Measurements from ENCODE around the gene NODAL. TPM values are rescaled to one million over a fixed set of nuclear protein-coding genes. Genes with fewer than 3 reads are reported as not detected.

Gene NODAL
- total RNA-seq, 2 experiments from 2014 or later = not detected

DNA sequence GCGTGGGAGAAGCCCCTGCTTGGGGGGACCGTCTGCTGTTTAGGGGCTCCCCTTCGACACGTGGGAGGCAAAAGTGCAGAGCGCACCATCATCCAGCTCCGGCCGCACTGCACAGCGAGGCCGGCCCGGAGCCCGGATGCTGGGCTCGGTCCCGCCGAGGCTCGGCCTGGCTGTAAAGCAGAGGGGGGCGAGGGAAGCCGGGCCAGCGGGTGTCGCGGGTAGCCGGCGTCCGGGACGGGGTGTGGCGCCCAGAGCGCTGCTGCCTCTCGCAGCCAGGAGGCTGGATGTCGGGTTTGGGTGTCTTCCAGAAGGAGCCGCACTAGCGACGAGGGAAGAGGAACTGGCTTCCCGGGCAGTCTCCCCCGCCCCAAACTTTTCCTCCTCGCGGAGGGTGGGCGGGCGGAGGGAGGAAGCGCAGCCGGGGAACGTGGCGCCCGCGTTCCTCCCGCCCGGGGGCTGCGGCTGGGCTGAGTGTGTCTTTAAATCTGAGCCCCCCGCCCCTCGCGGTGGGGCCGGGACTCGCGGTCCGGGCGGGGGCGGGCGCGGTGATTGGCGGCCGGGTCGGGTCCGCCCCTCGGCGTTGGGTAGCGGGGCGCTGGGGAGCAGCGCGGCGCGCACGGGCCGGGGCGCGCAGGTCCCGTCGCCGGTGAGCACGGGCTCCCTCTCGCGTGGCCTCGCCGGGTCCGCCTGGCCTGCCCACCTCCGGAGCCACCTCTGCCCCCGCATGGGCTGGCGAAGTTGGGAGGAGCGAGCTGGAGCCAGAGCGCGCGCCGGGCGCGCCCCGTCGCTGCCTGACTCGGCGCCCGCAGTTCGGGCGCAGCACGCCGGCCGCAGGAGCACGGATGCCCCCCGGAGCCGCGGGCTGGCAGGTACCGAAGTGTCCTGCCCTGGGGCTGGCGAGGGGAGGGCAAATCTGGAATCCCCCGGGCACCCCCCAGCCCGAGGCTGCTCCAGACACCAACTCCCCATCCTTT, 37.0 kb upstream of the NODAL start, which contains the start of gene PALD1:
TSS of gene PALD1 (plus strand) at position 577 of the 974 bp plus-strand sequence. CDS start 47,185 bp downstream, outside the sequence.
- peak; percentile 49 for DNase-seq
- Mint-ChIP-seq H3K27me3 (peaks cover 10% of the 10 kb centered on the region), H3K36me3 (no peaks in the 10 kb centered on the region), H3K9me3 (no peaks in the 10 kb centered on the region), H3K4me1 (ENCODE audit: low read depth) (peaks cover 32% of the 10 kb centered on the region), H3K27ac (peak within 1 kb of the TSS; percentile 55), H3K4me3 (peak within 1 kb of the TSS; percentile 65)
- ChIA-PET POLR2A (no interaction called here), CTCF (interaction anchor here (0.5 to 4.8 kb wide), 3 partner anchors 17 to 73 kb away, joined by 3 to 23 read pairs (median 3); no protein-coding TSS in a partner anchor)
- intact Hi-C loops (cut with micrococcal nuclease) = loop anchor here (5.0 kb wide), 2 partner anchors 76 to 339 kb away; partner anchors contain the start of genes EIF4EBP2 and SGPL1

DNA sequence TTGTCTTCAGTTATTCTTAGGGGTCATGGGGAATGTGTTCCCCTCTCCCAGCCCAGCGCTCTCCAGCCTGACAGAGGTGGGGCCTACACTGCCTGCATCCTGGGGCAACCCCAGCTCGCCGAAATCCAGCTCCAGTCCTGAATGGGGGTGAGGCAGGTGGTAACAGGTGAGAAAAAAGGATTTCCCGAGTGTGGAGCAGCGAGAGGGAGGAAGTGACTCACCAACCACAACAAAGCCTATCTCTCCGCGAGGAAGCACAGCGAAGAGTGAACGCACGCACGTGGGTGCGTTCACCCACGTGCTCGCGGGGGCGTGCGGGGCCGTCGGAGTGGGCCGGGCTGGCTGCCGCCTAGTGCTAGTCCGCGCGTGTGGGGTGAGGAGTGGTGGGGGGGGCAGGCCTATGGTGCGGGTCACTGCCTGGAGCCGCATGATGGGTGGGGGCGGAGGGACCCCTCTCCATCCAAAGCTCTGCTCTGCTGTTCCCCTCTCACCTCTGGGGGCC, 36.2 kb upstream of the NODAL start:
- Mint-ChIP-seq H3K9me3 (no peaks in the 10 kb centered on the region), H3K4me3 (peak overlapping the region; percentile 65), H3K4me1 (ENCODE audit: low read depth) (peaks cover 32% of the 10 kb centered on the region), H3K36me3 (no peaks in the 10 kb centered on the region), H3K27me3 (peaks cover 10% of the 10 kb centered on the region), H3K27ac (peak overlapping the region; percentile 55)
- ChIA-PET CTCF (interaction anchor here (1.2 to 4.8 kb wide), 3 partner anchors 16 to 74 kb away, joined by 3 to 23 read pairs (median 3); no protein-coding TSS in a partner anchor), POLR2A (no interaction called here)
- peak; percentile 84 for DNase-seq
- intact Hi-C loops (cut with micrococcal nuclease) = loop anchor here (5.0 kb wide), 2 partner anchors 75 to 340 kb away; partner anchors contain the start of genes EIF4EBP2 and SGPL1

DNA sequence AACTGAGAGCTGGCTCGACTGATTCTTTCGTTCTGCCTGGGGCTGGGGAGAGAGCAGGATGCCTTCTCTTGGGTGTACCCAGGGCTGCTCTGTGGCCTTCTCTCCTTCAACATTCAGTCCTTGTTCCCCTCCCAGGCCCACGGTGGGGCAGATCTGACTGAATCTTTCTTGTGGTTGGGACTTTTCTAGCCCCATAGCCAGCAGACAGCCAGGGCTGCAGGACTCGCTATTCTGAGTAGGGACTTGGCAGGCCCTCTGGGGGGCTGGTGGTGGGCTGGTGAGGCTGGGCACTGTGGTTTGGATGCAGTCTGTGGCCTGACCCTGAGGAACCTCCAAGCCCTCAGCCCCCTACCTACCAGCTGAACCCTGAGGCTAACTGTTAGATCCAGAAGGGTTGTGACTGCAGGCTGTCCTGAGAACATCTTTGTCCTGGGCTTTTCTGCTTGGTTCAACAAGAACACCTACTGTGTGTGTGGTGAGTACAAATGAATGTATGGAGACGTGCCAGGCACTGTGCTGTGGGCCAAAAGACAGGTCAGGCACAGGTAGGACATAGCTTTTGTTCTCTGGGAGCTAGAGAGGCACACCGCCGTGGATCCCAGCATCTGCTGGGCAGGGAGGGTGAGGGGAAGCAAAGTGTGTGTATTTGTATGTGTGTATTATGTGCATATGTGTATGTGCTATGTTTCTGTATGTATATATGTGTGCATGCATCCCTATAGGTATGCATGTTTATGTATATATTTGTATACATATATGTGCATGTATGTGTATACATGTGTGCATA, 35.0 kb upstream of the NODAL start:
- POLR2A ChIA-PET = interaction anchor here (0.6 kb wide), 1 partner anchor 112 kb away, joined by 5 read pairs; no protein-coding TSS in a partner anchor
- Mint-ChIP-seq H3K4me1 (ENCODE audit: low read depth) (peaks cover 32% of the 10 kb centered on the region), H3K36me3 (no peaks in the 10 kb centered on the region), H3K9me3 (no peaks in the 10 kb centered on the region), H3K27me3 (peaks cover 10% of the 10 kb centered on the region), H3K4me3 (no peak overlapping the region), H3K27ac (no peak overlapping the region)
- intact Hi-C loops (cut with micrococcal nuclease) = loop anchor here (5.0 kb wide), 2 partner anchors 74 to 341 kb away; partner anchors contain the start of genes EIF4EBP2 and SGPL1
- CTCF ChIA-PET = interaction anchor here (1.2 to 4.8 kb wide), 2 partner anchors 15 to 74 kb away, joined by 3 to 23 read pairs; no protein-coding TSS in a partner anchor
- no peak for DNase-seq

DNA sequence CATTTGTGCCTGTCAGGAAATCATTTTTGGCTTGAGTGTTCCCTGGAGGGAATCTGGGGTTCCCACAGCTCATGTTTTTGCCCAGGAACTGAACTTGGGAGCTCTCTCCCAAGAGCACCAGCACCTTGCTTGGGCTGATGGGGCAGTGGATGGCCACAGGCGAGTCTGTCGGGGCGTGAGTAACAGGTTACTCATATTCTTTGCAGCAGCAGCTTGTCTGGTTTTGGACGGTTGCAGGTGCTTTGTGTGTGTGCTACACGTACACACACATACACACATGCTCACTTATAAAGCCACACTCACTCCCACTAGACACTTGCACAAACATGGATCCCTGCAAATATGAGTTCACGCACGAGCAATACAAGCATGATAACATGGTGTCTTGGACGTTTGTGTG, 34.2 kb upstream of the NODAL start:
- H3K27me3 Mint-ChIP-seq = peaks cover 10% of the 10 kb centered on the region
- H3K4me3 Mint-ChIP-seq = no peak overlapping the region
- peaks cover 30% of the 10 kb centered on the region for H3K4me1 Mint-ChIP-seq (ENCODE audit: low read depth)
- CTCF ChIA-PET = interaction anchor here (1.1 to 4.8 kb wide), 2 partner anchors 14 to 19 kb away, joined by 3 to 23 read pairs; no protein-coding TSS in a partner anchor
- POLR2A ChIA-PET = no interaction called here
- H3K27ac Mint-ChIP-seq = peak overlapping the region; percentile 24
- H3K36me3 Mint-ChIP-seq = no peaks in the 10 kb centered on the region
- DNase-seq = no peak
- H3K9me3 Mint-ChIP-seq = no peaks in the 10 kb centered on the region
- intact Hi-C loops (cut with micrococcal nuclease) = loop anchor here (5.0 kb wide), 2 partner anchors 73 to 342 kb away; partner anchors contain the start of genes EIF4EBP2 and SGPL1

DNA sequence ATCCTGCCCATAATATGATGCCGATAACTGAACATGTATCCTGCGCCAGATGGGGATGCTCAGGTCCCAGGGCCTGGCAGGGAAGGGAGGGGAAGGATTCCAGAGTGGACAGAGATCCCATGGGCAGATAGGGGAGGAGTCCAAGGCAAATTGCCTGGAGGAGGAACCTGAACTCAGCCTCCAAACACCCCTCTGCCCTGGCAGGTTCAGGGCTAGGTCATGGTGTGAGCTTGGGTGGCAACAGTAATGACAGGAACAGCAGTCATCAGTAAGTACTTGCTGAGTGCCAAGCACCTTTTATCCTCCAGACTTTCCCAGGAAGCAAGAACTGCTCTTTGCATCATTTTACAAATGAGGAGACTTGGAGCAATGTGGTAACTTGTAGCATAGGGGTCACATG, 33.3 kb upstream of the NODAL start:
- Mint-ChIP-seq H3K27ac (no peak overlapping the region), H3K4me1 (ENCODE audit: low read depth) (peaks cover 21% of the 10 kb centered on the region), H3K4me3 (no peak overlapping the region), H3K27me3 (peaks cover 8% of the 10 kb centered on the region), H3K9me3 (no peaks in the 10 kb centered on the region), H3K36me3 (no peaks in the 10 kb centered on the region)
- no peak for DNase-seq
- POLR2A ChIA-PET = no interaction called here
- intact Hi-C loops (cut with micrococcal nuclease) = loop anchor here (5.0 kb wide), 2 partner anchors 72 to 343 kb away; partner anchors contain the start of genes EIF4EBP2 and SGPL1
- CTCF ChIA-PET = interaction anchor here (1.1 to 4.8 kb wide), 2 partner anchors 13 to 20 kb away, joined by 3 to 23 read pairs; no protein-coding TSS in a partner anchor

DNA sequence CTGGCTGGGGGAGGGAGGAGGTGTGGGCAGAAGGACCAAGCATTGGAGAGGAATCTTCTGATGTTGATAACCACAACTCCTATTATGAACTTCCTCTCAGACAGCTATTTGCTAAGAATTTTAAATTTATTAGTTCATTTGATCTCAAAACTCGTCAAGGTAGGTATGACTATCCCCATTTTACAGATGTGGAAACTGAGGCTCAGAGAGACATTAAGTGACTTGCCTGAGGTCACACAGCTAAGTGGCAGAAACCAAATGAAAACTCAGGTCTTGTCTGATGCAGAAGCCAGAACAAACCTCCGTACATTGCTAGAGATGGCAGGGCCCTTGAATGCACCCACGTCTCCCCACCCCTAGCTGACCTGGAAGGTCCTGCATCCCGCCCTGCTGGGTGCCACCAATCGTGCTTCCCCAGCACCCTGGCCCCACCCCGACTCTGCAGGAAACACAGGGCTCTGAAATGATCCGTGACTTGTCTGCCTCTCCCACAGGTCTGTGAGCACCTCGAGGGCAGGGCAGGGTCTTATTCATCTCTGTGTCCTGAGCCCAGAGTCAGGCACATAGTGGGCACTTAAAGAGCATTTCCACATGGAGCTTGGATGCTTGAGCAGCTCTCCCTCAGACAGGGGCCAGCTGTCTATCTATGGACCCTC, 31.4 kb upstream of the NODAL start:
- H3K27ac Mint-ChIP-seq = no peak overlapping the region
- intact Hi-C loops (cut with micrococcal nuclease) = no loop called here
- POLR2A ChIA-PET = no interaction called here
- H3K36me3 Mint-ChIP-seq = no peaks in the 10 kb centered on the region
- peaks cover 12% of the 10 kb centered on the region for H3K4me1 Mint-ChIP-seq (ENCODE audit: low read depth)
- H3K4me3 Mint-ChIP-seq = no peak overlapping the region
- CTCF ChIA-PET = no interaction called here
- H3K27me3 Mint-ChIP-seq = peaks cover 11% of the 10 kb centered on the region
- DNase-seq = no peak
- H3K9me3 Mint-ChIP-seq = no peaks in the 10 kb centered on the region

DNA sequence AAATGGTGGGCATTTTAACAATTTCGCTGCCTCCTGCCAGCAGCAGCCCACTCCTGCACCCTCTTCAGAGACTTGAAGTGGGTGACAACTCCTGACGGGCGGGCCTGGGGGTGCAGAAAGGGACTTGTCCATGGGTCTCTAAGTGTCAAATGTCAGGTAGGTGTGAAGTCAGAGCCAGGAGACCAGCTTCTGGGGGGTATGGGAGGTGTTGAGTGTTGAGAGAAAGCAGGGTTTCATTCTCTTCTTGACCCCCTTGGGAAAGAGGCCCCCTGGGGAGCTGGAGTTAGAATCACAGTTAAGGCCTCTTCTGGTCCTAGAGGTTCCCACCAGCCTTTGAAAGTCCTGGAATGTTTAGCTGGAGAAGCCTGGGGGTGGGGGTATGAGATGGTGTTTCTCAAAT, 25.5 kb upstream of the NODAL start:
- no peak for DNase-seq
- no peak overlapping the region for H3K4me3 Mint-ChIP-seq
- no peaks in the 10 kb centered on the region for H3K36me3 Mint-ChIP-seq
- H3K4me1 Mint-ChIP-seq (ENCODE audit: low read depth) = no peaks in the 10 kb centered on the region
- no peak overlapping the region for H3K27ac Mint-ChIP-seq
- peaks cover 3% of the 10 kb centered on the region for H3K27me3 Mint-ChIP-seq
- intact Hi-C loops (cut with micrococcal nuclease) = no loop called here
- no peaks in the 10 kb centered on the region for H3K9me3 Mint-ChIP-seq
- CTCF ChIA-PET = no interaction called here
- POLR2A ChIA-PET = no interaction called here

DNA sequence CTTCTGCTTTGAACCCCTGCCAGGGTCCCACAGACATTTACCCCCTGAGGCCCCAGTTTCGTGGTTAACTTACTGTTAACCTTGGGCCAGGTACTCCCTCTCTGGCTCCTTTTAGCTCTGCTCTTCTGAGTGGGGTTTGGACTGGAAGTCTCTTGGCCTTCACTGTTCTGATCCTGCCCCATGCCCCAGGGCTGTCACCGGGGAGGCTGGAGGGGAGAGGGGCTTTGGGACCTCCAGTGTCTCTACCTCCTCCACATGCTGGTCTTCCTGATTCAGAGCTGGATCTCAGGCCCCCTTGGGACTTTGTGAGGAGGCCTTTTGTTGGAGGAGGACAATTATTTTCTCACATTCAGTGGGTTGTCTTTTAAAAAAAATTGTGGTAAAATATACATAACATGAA, 24.4 kb upstream of the NODAL start:
- no peaks in the 10 kb centered on the region for H3K36me3 Mint-ChIP-seq
- no peaks in the 10 kb centered on the region for H3K4me1 Mint-ChIP-seq (ENCODE audit: low read depth)
- no peak overlapping the region for H3K4me3 Mint-ChIP-seq
- no peaks in the 10 kb centered on the region for H3K9me3 Mint-ChIP-seq
- POLR2A ChIA-PET = no interaction called here
- CTCF ChIA-PET = no interaction called here
- no peak for DNase-seq
- intact Hi-C loops (cut with micrococcal nuclease) = no loop called here
- H3K27me3 Mint-ChIP-seq = peaks cover 7% of the 10 kb centered on the region
- H3K27ac Mint-ChIP-seq = no peak overlapping the region

DNA sequence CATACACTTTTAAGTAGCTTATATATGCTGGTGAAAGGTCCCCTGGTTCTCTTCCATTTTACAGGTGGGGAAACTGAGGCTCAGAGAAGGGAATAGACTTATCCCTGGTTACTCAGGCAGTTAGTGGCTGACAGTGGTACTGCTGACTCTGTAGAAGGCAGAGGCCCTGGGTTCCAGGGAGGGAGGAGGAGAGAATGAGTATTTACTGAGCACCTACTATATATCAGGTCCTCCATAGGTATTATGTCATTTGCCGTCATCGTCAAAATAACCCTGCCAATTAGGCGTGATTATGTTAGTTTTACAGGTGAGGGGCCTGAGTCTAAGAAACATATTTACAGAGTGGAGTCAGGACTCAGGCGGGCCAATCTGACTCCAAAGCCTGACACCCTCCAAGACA, 23.8 kb upstream of the NODAL start:
- POLR2A ChIA-PET = no interaction called here
- Mint-ChIP-seq H3K4me1 (ENCODE audit: low read depth) (no peaks in the 10 kb centered on the region), H3K36me3 (no peaks in the 10 kb centered on the region), H3K27me3 (peaks cover 10% of the 10 kb centered on the region), H3K4me3 (no peak overlapping the region), H3K9me3 (no peaks in the 10 kb centered on the region), H3K27ac (no peak overlapping the region)
- no peak for DNase-seq
- intact Hi-C loops (cut with micrococcal nuclease) = no loop called here
- CTCF ChIA-PET = no interaction called here

DNA sequence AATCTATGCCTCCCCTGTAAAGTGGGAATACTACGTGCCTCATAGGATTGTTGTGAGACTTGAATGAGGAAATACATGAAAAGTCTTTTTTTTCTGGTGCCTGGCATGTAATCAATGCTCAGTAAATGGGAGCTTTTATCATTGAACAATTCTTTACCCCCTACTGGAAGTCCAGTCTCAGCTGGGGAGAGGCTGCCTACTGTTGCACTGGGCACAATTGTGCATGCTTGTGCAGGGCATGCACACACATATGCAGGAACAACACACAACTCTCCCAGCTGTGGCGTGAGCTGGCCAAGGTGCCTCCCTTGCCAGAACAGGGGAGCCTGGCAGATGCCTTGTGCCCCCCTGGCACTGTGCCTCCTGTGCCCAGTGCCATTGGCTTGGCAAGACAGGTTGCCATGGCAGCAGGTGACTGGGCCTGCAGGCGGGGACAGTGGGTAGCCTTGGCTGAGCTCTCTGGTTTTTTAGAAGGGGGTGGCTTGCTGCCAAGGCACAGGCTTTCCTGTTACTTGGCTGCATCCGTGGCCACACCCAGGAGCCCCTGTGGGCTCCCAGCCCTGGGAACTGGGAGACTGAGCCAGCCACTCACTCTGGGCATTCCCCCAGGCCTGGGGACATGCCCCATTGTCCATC, 21.0 kb upstream of the NODAL start:
- intact Hi-C loops (cut with micrococcal nuclease) = loop anchor here (5.0 kb wide), 1 partner anchor 420 kb away; no protein-coding TSS in a partner anchor
- Mint-ChIP-seq H3K36me3 (no peaks in the 10 kb centered on the region), H3K4me3 (no peak overlapping the region), H3K27me3 (peaks cover 27% of the 10 kb centered on the region), H3K4me1 (ENCODE audit: low read depth) (peaks cover 2% of the 10 kb centered on the region), H3K9me3 (no peaks in the 10 kb centered on the region), H3K27ac (no peak overlapping the region)
- ChIA-PET POLR2A (no interaction called here), CTCF (interaction anchor here (1.0 to 4.1 kb wide), 18 partner anchors 13 to 346 kb away, joined by 3 to 41 read pairs (median 6); no protein-coding TSS in a partner anchor)
- no peak for DNase-seq
